Measurements from ENCODE around the gene MME.

Gene MME

DNA sequence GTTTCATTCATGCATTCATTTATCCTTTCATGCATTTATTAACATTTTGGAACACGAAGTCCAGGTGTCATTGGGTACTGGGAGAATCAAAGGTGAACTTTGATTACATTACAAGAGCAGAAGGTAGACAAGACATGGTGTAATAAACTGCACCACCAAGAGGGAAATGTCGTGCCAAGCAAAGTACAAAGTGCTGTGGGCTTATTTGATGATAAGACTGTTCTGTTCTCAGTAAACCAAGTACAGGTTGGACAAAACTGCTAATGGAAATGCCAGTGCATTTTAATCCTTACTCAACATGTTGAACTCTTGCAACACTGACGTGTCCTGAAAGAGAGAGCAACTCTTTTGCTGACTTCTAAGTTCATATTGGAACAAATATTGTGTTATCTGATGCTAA, 69.4 kb downstream of the MME start:
- no peak for DNase-seq (ENCODE audit: low read depth)

DNA sequence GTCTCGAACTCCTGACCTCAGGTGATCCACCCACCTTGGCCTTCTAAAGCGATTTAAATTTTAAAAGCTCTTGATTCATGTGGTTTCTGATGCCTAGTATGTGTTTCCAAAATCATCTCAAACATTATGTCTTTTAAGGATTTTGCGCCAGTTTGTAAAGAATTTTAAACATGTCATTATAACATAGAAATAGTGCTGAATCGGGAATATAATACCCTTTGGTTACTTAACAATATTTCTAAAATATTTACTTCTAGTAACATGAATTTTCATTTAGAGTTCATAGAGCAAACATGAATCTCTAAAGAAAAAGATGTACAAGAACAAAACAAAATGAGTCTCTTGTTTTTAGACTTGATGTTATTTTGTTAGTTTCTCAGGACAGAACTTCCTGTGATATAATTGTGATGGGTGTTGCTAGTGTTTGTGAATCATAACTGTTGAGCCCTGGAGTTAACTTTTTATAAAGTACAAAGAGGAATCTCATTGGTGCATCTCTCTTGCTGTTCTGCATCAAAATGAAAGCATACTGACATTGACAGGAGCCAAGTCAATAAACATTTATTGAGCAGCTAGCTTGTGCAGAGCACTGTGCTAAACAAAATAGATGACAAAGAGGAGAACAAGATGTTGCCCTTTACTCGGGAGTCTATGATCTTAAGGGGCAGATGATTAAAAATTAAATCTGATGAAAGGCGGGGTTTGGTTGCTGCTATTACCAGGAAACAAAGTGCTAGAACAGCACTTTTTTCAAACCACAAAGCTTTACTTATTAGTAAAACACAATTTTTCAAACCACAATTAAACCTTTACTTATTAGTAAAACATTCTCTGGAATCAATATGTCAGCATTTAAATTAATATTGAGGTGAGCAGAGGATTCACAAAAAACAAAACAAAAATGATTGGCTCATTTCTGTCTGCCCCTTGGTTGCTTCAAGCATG, 73.4 kb downstream of the MME start:
- DNase-seq (ENCODE audit: low read depth): no peak

DNA sequence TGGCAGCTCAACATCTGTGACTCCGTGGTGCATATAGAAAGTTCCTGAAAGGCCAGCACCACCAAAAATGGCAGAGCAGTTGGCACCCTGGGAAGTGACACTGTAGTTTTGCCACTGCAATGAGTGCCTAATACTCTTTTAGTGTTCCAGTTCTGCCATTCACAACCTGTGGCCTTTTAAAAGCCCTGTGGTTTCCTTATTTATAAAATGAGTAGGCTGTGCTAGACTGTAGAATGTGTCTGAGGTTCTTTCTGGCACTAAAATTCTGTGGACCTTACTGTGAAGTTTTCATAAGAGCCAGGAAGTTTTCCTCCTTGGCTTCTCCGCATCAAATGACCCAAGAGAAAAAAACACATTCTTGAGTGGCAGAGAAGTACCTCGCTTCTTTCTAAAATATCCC, 74.1 kb downstream of the MME start:
- no peak for DNase-seq (ENCODE audit: low read depth)

DNA sequence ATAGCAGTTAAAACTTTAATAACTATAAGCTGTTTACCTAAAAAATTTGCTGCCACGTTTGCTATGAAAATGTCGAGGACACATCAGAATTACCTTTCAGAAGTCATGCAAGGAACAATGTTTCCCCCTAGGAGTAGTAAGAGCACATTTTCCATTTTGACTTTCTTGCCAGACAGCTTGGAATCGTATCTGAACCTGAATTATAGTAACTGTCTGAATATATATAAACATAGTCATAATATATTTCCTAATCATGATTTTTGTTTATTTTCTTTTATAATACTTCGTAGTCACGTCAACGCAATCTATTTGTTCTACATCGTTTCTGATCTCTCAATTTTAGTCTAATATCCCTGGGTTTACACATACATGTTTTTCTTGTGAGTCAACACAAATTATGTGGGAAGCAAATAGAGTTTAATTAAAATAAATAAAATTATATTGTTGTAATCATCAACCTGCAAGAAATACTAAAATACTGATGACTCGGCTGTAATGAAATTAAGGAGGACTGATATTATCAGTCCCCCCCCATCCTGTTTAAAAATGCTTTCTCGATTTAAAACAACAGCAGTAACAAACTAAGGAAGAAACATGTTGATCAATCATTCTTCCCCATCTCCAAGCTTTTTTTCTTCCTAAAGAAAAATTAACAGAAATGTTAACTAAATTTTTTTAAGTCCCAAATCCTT, 78.4 kb downstream of the MME start:
- no peak for DNase-seq (ENCODE audit: low read depth)

DNA sequence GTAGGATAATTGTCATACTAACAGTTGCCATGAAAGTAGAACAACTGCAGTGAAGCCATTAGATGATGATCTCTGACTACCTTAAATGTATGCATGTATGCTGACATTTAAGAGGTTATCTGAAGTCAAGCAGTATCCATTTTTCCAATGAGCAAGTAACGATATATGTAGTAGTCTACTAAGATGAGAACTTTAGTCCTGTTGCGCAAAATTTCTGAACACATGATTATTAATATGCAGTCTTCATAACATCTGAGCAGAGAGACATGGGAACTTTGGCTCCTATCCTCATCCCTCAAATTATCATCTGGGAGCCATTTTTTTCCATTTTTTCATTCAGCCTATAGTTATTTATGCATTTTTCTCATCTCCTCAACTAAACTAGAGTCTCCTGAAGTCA, 79.2 kb downstream of the MME start:
- no peak for DNase-seq (ENCODE audit: low read depth)

DNA sequence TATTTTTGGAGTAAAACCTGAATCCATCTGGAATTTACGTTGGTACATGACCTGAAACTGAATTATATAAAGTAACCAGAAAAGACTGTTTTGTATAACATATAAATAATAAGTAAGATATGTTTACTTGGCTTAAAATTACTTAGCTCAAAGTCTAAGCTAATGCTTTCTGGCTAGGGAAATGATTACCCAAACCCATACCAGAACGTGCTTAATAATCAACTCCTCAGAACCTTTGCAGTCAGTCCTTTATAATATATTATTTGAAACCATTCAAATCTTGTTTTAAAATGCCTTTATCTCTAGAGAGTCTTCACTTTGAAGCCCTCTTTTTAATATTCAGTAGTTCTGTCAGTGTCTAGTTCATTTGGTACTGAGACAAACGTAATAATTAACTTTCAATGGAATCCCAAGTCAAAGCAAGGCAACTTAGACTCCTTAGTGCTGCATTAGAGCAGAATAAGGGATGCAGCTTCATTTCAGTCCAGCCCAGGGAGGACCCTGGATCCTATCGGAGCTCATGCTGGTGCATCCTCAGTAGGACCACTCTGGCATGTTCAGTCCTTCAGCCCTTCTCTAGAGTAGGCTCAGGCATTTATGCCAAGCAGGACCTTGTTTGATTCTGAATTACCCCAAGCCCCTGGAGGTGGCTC, 81.6 kb downstream of the MME start:
- no peak for DNase-seq (ENCODE audit: low read depth)

DNA sequence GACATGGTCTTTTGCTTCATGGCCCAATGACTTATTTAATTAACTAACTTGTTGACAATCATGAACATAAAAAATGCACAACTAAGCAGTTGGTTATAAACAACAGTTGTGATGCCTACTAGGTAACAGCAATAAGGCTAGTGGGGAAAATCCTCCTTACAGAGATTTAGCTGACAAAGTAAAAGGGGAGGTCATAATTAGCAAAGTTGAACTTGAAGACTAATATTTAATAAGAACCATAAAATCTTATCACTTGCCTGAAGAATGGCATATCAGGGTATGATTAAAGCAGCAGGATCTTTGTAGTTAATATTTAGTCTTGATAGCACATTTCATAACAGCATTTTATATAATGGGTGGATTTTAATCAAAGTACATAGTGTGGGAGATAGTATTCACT, 84.2 kb downstream of the MME start:
- DNase-seq (ENCODE audit: low read depth): no peak

DNA sequence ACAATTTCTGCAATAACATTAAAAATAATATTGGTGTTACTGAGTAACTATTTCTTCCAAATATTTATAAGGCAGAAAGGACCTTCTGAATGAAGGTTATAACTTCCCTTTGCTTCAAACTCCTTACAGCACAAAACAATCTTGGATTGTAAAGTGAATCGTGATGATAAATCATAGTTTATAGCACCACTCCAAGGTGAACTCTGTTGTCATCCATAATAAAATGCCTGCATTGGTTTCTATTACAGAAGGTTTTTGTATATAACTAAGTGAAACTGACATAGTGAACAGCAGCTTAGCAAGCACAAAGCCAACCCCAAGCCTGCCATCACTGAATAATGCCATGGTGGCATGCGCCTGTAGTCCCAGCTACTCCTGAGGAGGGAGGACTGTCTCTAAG, 86.3 kb downstream of the MME start:
- DNase-seq (ENCODE audit: low read depth): no peak

DNA sequence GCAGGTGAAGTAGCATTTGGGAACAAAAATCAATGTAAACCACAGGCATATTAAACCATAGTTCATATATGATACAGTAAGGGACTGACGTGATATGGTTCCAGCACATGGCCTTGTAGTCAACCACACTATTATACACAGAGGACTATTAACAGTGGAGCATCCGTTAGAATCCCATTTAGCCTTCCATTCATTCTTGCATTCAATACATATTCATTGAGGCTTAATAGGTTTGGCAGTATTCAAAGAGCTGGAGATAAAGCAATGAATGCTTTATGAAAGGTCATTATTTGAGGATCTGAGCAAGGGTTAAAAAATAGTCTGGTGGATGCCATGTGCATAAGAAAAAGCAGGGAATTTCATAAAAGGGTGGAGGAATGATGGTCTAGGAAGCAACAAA, 89.1 kb downstream of the MME start:
- no peak for DNase-seq (ENCODE audit: low read depth)

DNA sequence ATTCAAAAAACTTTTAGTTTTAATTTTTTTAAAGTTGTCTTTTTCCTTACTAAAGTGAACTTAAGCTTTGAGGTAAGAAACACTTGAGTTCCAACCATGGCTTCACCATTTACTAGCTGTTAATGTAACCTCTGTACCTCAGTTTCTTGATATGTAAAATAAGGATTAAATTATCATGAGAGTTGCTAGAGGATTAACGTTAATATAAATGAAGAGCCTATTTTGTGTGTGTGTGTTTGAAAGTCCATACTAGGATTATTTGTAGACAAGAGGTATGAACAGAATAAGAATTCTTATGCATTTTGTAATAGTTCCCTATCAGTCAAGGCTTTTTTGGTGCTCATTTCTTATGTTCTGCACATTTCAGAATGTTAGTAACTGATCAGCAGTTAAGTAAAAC, 93.7 kb downstream of the MME start:
- DNase-seq (ENCODE audit: low read depth): no peak

DNA sequence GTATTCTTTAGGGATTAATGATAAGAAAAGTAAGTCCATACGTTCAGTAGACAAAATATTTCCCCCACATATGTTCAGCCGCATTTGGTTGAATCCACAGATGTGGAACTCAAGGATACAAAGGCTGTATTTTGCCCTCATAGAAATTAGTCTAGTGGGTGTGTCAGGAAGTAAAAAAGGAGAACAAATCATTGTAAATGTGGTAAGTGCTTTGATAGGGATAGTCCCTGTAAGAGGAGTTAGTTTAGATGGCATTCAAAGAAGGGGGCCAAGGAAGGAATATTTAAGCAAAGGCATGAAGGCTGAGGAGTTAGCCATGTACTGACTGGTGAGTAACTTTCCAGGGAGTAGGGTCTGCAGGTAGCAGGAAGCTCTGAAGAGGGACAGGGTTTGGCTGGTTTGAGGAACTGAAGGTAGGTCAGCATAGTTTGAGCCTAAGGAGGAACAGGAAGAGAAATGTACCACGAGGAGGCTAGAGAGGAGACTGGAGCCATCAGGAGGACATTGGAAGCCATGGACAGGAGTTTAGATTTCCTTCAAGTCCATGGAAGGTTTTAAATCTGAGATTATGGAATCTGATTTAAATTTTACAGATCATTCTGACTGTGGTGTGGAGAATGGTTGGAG, 98.8 kb downstream of the MME start:
- DNase-seq (ENCODE audit: low read depth): no peak

DNA sequence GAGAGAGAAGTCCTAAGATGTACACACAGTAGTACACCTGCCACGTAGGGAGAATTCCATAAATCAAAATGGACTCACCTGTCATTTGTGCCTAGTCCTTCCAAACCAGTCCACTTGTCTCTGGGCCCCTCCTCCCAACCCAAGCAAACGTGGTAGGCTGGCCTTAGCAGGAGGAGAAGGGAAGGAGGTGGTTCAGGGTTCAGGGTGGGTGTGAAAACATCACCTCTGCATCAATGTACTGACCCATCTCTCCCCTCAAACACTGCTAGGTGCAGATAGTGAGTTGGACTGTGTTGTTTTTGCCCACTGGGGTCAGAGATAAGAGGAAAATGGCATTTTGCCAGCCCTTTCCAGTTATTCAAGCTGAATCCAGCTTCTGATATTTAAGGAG, 99.3 kb downstream of the MME start:
- peak; percentile 4 for DNase-seq (ENCODE audit: low read depth)

DNA sequence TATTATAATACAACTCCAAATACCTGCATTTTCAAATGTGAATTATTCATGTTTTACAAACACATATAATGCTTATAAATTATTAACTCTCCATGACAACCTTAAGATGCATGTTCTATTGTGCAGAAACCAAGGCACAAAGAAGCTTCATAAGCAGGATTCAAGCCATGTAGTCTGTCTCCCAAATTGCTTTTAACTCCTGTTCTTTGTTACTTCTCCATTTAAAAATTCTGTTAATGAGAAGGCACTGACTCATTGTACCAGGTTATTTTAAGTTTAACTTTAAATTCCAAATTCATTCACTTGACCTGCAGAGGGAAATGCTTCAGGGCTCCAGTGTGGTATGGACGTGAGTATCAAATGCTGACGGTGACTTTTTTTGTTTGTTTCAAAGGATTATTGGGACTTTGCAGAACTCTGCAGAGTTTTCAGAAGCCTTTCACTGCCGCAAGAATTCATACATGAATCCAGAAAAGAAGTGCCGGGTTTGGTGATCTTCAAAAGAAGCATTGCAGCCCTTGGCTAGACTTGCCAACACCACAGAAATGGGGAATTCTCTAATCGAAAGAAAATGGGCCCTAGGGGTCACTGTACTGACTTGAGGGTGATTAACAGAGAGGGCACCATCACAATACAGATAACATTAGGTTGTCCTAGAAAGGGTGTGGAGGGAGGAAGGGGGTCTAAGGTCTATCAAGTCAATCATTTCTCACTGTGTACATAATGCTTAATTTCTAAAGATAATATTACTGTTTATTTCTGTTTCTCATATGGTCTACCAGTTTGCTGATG, 100.0 kb downstream of the MME start:
- no peak for DNase-seq (ENCODE audit: low read depth)

DNA sequence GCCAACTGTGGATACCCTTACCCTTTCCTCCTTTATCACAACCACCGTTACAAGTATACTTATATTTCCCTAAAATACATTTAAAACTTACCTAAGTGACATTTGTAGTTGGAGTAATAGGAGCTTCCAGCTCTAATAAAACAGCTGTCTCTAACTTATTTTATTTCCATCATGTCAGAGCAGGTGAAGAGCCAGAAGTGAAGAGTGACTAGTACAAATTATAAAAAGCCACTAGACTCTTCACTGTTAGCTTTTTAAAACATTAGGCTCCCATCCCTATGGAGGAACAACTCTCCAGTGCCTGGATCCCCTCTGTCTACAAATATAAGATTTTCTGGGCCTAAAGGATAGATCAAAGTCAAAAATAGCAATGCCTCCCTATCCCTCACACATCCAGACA, 102.3 kb downstream of the MME start:
- no peak for DNase-seq (ENCODE audit: low read depth)

DNA sequence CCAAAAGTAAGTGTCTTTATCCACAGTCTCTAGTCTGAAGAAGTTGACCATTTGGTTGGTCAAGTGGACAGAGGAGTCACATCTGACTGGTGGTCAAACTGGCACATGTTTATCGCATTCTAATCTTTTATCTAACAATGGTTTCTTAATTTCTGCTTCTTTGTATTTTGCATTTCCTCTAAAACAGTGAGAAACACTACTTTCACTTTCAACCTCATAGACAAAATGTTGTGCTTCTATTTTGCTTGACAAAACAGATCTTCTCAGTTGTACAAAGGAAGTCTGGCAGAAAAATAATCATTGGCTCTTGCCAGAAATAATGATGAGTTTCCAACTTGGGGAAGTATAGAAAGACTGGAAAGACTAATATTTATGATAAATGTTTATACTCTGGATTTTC, 103.9 kb downstream of the MME start:
- DNase-seq (ENCODE audit: low read depth): no peak

DNA sequence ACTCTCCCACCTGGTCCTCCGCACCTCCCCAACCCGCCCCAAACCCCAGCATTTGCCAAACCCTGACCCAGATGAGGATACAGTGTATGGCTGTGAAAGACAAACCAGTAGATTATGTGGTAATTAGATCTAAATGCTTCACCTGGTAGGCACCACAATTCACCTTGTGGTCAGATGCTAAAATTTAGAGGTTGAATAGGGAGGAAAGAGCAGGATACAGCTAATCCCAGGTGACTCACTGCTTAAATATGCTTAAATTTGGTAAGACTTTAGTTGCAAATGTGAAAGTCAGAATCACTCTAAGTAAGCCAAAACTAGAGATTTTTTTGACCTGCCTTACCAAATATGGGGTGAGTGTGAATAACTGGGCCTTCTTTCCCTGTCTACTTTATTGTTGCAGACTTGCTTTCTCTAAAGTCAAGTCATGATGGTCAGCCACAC, 105.5 kb downstream of the MME start:
- no peak for DNase-seq (ENCODE audit: low read depth)

DNA sequence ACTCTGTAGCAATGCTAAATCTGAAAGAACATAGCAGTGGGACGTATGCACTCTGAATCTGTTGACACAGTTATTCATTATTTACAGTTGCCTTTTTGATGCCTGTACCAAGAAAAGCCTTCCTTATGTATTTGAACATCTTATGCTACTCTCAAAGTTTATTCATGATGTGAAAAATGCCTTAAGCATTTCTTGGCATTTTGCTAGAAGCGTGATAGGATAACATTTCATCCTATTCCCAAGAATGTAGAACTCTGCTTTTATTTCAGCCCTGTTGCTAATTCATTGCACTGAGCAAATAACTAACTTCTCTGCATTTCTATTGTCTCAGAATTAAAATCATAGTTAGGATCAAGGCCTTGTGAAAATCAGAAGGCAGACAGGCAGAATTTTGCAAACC, 107.9 kb downstream of the MME start:
- DNase-seq (ENCODE audit: low read depth): no peak

DNA sequence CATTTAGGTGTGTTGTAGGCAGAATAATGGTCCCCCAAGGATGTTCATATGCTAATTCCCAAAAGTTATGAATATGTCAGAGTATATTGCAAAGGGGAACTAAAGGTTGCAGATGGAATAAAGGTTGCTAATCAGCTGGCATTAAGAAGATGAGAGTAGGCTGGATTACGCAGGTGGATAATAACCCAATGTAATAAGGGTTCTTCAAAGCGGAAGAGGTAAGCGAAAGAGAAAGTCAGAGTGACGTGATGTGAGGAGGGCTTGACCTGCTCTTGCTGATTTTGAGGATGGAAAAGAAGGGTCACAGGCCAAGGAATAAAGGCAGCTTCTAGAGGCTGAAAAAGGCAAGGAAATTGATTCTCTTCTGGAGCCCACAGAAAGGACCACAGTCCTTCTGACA, 109.4 kb downstream of the MME start:
- no peak for DNase-seq (ENCODE audit: low read depth)

DNA sequence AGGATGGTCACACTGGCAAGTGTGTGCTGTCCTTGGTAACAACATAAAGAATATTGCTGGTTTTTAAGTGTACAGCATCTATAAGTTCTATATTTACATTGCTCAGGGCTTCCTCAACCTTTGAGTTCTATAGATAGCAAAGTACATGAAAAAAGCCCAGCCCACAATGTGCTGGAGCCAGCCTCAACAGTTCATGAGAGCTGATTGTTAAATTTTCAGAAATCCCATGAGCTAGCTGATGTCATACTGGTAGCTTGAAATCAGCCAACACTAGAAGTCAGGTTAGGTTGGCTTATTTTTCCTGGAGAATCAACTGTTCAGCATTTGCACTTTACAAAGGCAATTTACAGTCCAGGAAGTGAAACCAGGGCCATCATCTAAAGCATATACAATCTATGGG, 110.6 kb downstream of the MME start:
- no peak for DNase-seq (ENCODE audit: low read depth)

DNA sequence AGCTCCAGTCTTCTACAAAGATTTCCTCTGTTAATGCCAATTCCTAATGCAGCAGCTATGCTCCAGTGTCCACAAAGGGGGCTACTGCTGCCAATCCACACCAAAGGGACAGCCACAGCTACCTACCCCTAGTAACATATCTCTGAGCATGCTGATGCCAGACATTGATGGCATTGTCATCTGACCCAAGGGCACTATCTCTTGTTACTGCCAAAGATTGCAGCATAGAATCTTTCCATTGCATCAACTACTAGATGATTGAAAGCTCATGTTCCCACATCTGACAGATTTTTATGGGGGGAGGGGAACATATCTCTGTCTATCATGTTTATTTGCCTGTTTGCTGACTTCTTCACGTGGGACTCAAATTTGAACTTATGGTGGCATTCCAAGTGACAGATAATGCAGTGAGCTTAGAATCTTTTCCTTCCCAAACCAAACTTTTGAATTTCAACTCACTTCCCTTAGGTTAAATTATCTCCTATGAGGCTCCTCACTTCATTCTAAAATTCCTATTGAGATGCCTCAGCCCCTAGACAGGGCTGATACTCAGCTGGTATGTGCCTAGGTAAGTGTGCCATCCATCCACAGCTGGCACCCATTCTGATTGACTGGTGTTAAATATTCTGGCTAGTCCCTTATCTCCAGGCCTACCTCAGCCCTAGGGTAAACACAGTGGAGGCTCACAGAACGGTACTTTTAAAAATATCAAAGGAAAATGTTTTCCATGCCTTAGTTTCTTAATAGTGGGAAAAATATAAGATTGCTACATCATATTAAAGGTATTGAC, 113.0 kb downstream of the MME start:
- no peak for DNase-seq (ENCODE audit: low read depth)

DNA sequence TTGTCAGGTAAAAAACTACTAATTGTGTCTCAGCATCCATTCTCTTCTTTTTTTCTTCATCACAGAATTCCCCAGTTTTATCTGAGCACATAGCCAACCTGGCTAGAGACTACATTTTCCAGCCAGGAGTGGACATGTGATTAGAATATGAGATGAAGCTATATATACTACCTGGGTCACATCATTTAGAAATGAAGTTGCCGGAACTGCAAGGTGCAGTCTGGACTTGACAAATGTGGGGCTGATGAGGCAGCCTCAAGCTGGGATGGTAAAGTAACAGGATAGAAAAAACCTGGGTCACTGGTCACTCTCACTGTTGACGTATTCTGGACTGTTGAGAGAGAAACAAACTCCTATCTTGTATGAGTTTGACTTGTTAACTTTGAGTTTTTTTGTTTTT, 113.7 kb downstream of the MME start:
- DNase-seq (ENCODE audit: low read depth): no peak

All from CMK (cell line).